Left forelimb (tissue), 1 donor: Measurements from ENCODE around the gene TPM1.
"Not testable (repeated sequence)": the region's sequence is repeated elsewhere in the genome, so short reads cannot be mapped to it uniquely, and the experiment has no call there.

ENCODE experiments used
- DNase-seq: peaks from one replicate; pipeline ENCODE4 v3.0.0-alpha.2; 2018; ENCODE audit warnings: low spot score

TPM1 gene

GRCh38 chr15:63096178-63096577, 53.6 kb downstream of the TPM1 start:
- DNase-seq, result no peak

GRCh38 chr15:63098901-63099300, 56.4 kb downstream of the TPM1 start:
- DNase-seq, result not testable (repeated sequence)

DNA sequence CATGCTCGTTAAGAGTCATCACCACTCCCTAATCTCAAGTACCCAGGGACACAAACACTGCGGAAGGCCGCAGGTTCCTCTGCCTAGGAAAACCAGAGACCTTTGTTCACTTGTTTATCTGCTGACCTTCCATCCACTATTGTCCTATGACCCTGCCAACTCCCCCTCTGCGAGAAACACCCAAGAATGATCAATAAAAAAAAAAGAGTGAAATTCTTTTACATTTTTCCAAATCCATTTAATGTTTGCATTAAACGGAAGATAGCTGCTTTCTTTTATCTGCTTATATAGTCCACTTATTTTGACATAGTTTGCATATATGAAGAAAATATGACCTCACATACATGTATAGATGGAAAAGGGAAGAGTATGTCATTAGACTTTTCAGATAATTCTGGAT, 57.0 kb downstream of the TPM1 start:
- DNase-seq, result not testable (repeated sequence)

- DNase-seq, result no peak
These were observed 60.9 kb downstream of the TPM1 start for GRCh38 chr15:63103416-63103815.

GRCh38 chr15:63104727-63105126, 62.2 kb downstream of the TPM1 start:
- no peak for DNase-seq

DNA sequence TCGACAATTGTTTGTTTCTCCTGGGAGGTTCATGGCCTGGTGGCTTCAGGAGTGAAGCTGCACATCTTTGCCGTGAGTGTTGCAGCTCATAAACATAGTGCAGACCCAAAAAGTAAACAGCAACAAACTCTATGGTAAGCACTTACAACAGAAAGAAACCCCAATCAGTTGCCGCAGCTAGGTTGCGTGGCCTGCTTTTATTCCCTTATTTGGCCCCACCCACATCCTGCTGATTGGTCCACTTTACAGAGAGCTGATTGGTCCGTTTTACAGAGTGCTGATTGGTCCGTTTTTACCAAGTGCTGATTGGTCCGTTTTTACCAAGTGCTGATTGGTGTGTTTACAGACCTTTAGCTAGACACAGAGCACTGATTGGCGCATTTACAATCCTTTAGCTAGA, 62.8 kb downstream of the TPM1 start:
- not testable (repeated sequence) for DNase-seq

DNA sequence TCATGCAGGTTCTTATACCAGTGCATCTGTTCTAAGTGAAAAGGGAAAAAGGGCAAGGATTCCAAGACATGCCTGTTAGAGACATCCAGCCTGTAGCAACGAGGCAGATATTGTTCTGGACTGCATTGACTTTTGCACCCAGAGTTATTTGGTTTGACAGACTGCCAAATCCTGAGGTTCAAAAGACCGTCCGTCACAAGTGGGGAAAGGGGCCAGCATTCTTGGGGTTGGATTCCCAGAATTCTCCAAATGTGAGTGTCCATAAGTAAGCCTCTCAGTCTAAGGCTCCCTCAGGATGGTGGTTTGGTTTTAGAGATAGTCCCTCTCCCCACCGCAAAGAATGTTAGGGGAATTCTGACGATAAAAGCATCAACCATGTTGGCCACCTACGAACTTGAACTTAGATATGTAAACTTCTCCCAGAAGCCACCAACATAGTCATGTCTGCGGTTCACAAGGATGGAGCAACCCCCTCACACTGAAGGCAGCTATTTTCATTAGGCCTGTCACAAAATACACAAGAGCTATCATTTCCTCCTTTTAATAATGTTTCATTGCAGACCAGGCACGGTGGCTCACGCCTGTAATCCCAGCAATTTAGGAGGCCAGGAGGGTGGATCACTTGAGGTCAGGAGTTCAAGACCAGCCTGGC, 65.5 kb downstream of the TPM1 start:
- no peak for DNase-seq

DNA sequence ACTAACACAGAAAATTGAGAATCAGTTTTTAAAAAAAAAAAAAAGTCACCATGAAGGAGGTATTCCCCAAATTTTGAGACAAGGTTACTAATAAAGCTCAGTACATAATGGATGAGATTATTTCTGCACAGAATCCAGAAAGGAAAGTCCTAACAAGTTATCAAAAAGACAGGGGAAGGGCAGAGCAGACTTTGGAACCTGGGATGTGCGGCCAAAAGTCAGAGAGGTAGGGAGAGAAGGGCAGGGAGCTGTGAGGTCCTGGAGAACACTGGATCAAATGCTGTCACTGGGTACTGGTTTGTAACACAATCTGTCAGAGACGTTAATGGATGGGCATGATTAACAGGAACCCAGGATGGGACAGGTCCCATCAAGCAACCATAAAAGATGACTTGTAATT, 67.0 kb downstream of the TPM1 start:
- no peak for DNase-seq

DNA sequence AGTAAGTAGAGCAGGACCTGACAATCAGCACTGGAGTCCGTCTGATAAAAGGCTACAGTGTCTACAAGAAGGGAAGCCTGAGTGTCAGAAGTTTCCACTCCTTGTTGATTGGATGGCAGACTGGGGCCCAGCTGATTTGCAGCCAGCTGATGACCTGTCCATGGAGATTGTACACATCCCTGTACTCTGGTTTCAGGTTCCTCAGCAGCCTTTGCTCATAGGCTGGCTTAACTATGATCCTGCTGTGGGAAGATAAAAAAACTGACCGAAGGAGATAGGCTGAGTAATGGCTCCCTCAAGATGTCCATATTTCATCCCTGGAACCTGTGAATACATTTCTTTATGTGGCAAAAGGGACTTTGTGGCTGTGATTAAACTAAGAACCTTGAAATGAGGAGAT, 67.4 kb downstream of the TPM1 start:
- no peak for DNase-seq

DNA sequence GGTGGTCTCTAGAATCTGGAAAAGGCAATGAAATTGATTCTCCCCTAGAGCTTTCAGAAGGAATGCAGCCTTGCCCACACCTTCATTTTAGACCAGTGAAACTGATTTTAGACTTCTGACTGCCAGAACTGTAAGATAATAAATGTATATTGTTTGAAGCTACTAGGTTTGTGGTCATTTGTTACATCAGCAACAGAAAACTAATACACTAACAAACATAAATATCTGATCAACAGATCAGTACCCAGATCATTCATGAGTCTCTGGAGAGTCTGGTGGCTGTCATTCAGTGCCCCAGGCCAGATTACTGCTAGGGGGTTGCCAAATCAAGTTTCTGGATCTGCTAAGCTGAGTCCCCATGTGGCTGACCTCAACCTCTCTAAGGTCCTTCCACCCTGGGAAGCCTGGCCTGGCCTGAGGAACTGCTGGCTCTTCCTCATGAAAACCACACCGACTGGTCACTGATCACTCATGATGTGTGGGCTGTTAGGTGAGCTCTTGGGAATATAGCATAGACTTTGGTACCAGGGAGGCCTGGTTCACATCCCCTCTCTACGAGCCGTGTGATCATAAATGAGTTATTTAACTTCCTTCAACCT, 68.0 kb downstream of the TPM1 start:
- no peak for DNase-seq

GRCh38 chr15:63111481-63111880, 68.9 kb downstream of the TPM1 start:
- DNase-seq, result no peak

DNA sequence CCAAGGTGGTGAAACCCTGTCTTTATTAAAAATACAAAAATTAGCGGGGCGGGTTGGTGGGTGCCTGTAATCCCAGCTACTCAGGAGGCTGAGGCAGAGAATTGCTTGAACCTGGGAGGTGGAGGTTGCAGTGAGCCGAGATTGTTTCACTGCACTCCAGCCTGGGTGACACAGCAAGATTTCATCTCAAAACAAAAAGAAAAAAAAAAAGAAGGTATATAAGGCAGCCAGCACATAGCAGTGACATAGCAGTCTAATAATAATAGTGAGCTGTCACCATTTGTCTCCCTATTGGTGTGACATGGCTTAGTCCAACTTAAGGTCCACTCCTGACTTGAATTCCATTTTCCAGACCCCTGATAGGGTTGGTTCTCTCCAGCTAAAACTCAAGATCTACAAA, 70.3 kb downstream of the TPM1 start:
- no peak for DNase-seq

DNA sequence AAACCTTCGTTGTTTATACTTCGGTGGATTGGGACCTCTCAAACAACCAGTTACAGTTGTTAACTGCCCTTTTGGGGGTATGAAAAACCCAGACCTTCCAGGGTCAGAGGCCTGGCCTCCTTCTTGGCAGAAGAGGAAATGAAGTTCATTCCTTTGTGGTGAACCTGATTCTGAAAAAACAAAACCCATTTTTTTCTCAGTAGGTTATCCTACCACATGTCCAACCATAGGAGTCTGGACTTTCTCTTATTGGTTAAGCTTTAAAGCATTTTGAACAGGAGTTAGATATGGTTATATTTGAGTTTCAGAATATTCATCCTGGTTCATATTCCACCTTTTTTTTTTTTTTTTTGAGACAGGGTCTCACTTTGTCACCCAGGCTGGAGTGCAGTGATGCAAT, 71.9 kb downstream of the TPM1 start:
- DNase-seq, result no peak
